GM19351 (cell line): Measurements from ENCODE around the gene FBXO42.

Experiments used
- ATAC-seq: cut with Tn5 transposase; IDR thresholded peaks from one replicate; pipeline ENCODE4 v1.9.1; 2021; ENCODE audit warnings: mild to moderate bottlenecking, moderate library complexity; ENCODE audit not compliant: unreplicated experiment

FBXO42 gene

GRCh38 chr1:16326833-16327404 is 25.4 kb downstream of the FBXO42 start:
- ATAC-seq, result no peak

- no peak for ATAC-seq
Observed at GRCh38 chr1:16324456-16324890, 27.8 kb downstream of the FBXO42 start.

GRCh38 chr1:16321176-16321867 is 31.0 kb downstream of the FBXO42 start:
- ATAC-seq, result no peak

- ATAC-seq, result no peak
Observed at GRCh38 chr1:16318555-16318954, 33.7 kb downstream of the FBXO42 start.

GRCh38 chr1:16315437-16315836 is 36.8 kb downstream of the FBXO42 start:
- ATAC-seq, result no peak

- no peak for ATAC-seq
Observed at GRCh38 chr1:16307222-16307621, 45.1 kb downstream of the FBXO42 start.

- ATAC-seq, result no peak
Observed at GRCh38 chr1:16302709-16303627, 49.3 kb downstream of the FBXO42 start.

GRCh38 chr1:16300436-16300835 is 51.8 kb downstream of the FBXO42 start:
- no peak for ATAC-seq

- ATAC-seq, result no peak
Observed at GRCh38 chr1:16298653-16299052, 53.6 kb downstream of the FBXO42 start.

- no peak for ATAC-seq
Observed at GRCh38 chr1:16296643-16297042, 55.6 kb downstream of the FBXO42 start.

- ATAC-seq, result no peak
Observed at GRCh38 chr1:16294219-16295212, 57.8 kb downstream of the FBXO42 start.

GRCh38 chr1:16293538-16293937 is 58.7 kb downstream of the FBXO42 start:
- no peak for ATAC-seq

- no peak for ATAC-seq
Observed at GRCh38 chr1:16292739-16293138, 59.5 kb downstream of the FBXO42 start.

- no peak for ATAC-seq
Observed at GRCh38 chr1:16289959-16290358, 62.3 kb downstream of the FBXO42 start.

GRCh38 chr1:16286122-16286521 is 66.2 kb downstream of the FBXO42 start:
- ATAC-seq, result no peak

- ATAC-seq, result no peak
Observed at GRCh38 chr1:16281765-16282164, 70.5 kb downstream of the FBXO42 start.

- ATAC-seq, result no peak
Observed at GRCh38 chr1:16279186-16279585, 73.1 kb downstream of the FBXO42 start.

- no peak for ATAC-seq
Observed at GRCh38 chr1:16276302-16277030, 75.8 kb downstream of the FBXO42 start.

- ATAC-seq, result no peak
Observed at GRCh38 chr1:16275591-16275990, 76.7 kb downstream of the FBXO42 start.

GRCh38 chr1:16267690-16268180 is 84.5 kb downstream of the FBXO42 start:
- no peak for ATAC-seq
